Stimulated activated CD4-positive, alpha-beta T cell treated with anti-CD3 and anti-CD28 coated beads, Interleukin-1b, Interleukin-23, amount 100 ng/mL, for 24 hours (primary cell): ENCODE measurements around the gene CYSRT1.
"Not testable (repeated sequence)": the region's sequence is repeated elsewhere in the genome, so short reads cannot be mapped to it uniquely, and the experiment has no call there.

Experiments used
- DNase-seq, 4 experiments: peaks; one replicate each; pipeline ENCODE4 v3.0.0-alpha.2; 2020; ENCODE audit warnings: low read depth in 4 of 4, low spot score in 1 of 4

The CYSRT1 gene

GRCh38 chr9:137235424-137236237 is 10.7 kb downstream of the CYSRT1 start:
- no peak for DNase-seq

GRCh38 chr9:137236238-137236935 is 11.4 kb downstream of the CYSRT1 start:
- peak; percentile 81 to 91 (median 88) for DNase-seq

- DNase-seq: no peak
Observed at GRCh38 chr9:137236936-137237421, 12.0 kb downstream of the CYSRT1 start.

GRCh38 chr9:137237759-137238726 is 13.1 kb downstream of the CYSRT1 start:
- no peak for DNase-seq

GRCh38 chr9:137239541-137240200 is 14.7 kb downstream of the CYSRT1 start:
- not testable (repeated sequence) for DNase-seq

- DNase-seq: peak in 3 of 4 experiments; percentile 36 to 58 (median 55)
Observed at GRCh38 chr9:137240318-137240840, 15.4 kb downstream of the CYSRT1 start.

GRCh38 chr9:137240841-137241489 is 16.0 kb downstream of the CYSRT1 start, which contains the start of gene TUBB4B:
TSS of gene TUBB4B (plus strand) at chr9:137241287. CDS start at chr9:137241361, 74 bp downstream.
- DNase-seq: peak; percentile 88 to 96 (median 94)

- DNase-seq: peak; percentile 31 to 64 (median 45)
Observed at GRCh38 chr9:137241490-137242268, 16.7 kb downstream of the CYSRT1 start.

- DNase-seq: no peak
Observed at GRCh38 chr9:137242269-137243203, 17.6 kb downstream of the CYSRT1 start.

GRCh38 chr9:137243266-137243625 is 18.3 kb downstream of the CYSRT1 start:
- DNase-seq: not testable (repeated sequence)

- DNase-seq: no peak
Observed at GRCh38 chr9:137243626-137244485, 18.9 kb downstream of the CYSRT1 start.

- no peak for DNase-seq
Observed at GRCh38 chr9:137244486-137245449, 19.8 kb downstream of the CYSRT1 start.

GRCh38 chr9:137245450-137246421 is 20.8 kb downstream of the CYSRT1 start:
- no peak for DNase-seq

- DNase-seq: no peak
Observed at GRCh38 chr9:137247135-137247915, 22.4 kb downstream of the CYSRT1 start.
